K562 (cell line): ENCODE data around the gene MFAP3L. TPM values are rescaled to one million over a fixed set of nuclear protein-coding genes. Genes with fewer than 3 reads are reported as not detected.

Experiments
- ATAC-seq: fragments of 200-7000 bp; cut with Tn5 transposase; 3 replicates; pipeline ENCODE4 v1.9.1; 2020; ENCODE audit warnings: moderate library complexity
- BruUV-seq: library from RNA; stranded (reverse); fragments of 400-500 nt; replicated peaks from 2 replicates; lab custom pipeline; 2021; lab: Mats Ljungman, UMichigan
- CTCF ChIA-PET: fragments of 300-600 bp; formaldehyde crosslinking; extraction: SDS; loops from one replicate; lab custom pipeline; 2021; ENCODE audit warnings: low intra/inter-chr PET ratio; lab: Yijun Ruan, JAX
- POLR2A ChIA-PET: fragments of 300-600, 350-650 bp; sonication (Branson Sonifier 250); formaldehyde crosslinking; extraction: SDS; loops from one replicate; lab custom pipeline; 2021; ENCODE audit warnings: antibody characterized with exemption, inconsistent platforms; lab: Yijun Ruan, JAX
- DNase-seq, 4 experiments: peaks; one replicate each; pipeline versions ENCODE4 v3.0.0 to v3.0.0-alpha.2; 2011 to 2018; ENCODE audit warnings: low spot score in 3 of 4, mixed read lengths in 3 of 4; ENCODE audit errors: extremely low read depth in 1 of 4
- FAIRE-seq: peaks from 2 replicates; lab custom pipeline; 2011; peaks lifted over from hg19 to GRCh38; lab: Jason Lieb, UNC
- H2AFZ ChIP-seq: 2 replicates; pipeline ENCODE4 v1.6.0; 2011; ENCODE audit warnings: low read depth, low read length, control low read depth, inconsistent platforms
- H3K27ac ChIP-seq: fragments of 200-600 bp; 3 replicates; pipeline ENCODE4 v1.8.0; 2011; ENCODE audit warnings: low read depth, mild to moderate bottlenecking, control low read depth, inconsistent platforms, low read length, moderate library complexity, mixed read lengths; ENCODE audit errors: extremely low read depth
- H3K27me3 ChIP-seq, 2 experiments: fragments of 300-600 bp in 1 of 2; 2 replicates in 1 of 2; 3 replicates in 1 of 2; pipeline versions ENCODE4 v1.6.0 to v1.8.0; 2011; ENCODE audit warnings: inconsistent platforms in 2 of 2, low read length in 2 of 2, mild to moderate bottlenecking in 1 of 2, mixed read lengths in 1 of 2, moderate library complexity in 1 of 2; ENCODE audit not compliant: control insufficient read depth in 2 of 2, insufficient read depth in 2 of 2
- H3K36me3 ChIP-seq: fragments of 300-600 bp; 3 replicates; pipeline ENCODE4 v1.8.0; 2011; ENCODE audit warnings: mild to moderate bottlenecking, low read length, inconsistent platforms; ENCODE audit not compliant: control insufficient read depth, insufficient read depth
- H3K4me1 ChIP-seq, 2 experiments: fragments of 200-600 bp in 1 of 2; replicated peaks in 1 of 2; 2 replicates in 1 of 2; 3 replicates in 1 of 2; pipeline versions ENCODE4 v1.5.1 to v1.8.0; 2011; ENCODE audit warnings: inconsistent platforms in 2 of 2, low read length in 2 of 2, mild to moderate bottlenecking in 1 of 2, mixed read lengths in 1 of 2, moderate library complexity in 1 of 2; ENCODE audit not compliant: control insufficient read depth in 2 of 2, insufficient read depth in 2 of 2
- H3K4me2 ChIP-seq: 2 replicates; pipeline ENCODE4 v1.6.1; 2011; ENCODE audit warnings: low read length, control low read depth, inconsistent platforms, mixed read lengths; ENCODE audit not compliant: insufficient read depth
- H3K4me3 ChIP-seq: fragments of 200-600 bp; sonication (generic), shearing (Covaris generic); 2 replicates; pipeline ENCODE4 v1.5.1; 2016; ENCODE audit warnings: control low read depth, inconsistent platforms
- H3K79me2 ChIP-seq: fragments of 200-600 bp; 3 replicates; pipeline ENCODE4 v1.8.0; 2011; ENCODE audit warnings: low read length, inconsistent platforms; ENCODE audit not compliant: control insufficient read depth, insufficient read depth
- H3K9ac ChIP-seq, 2 experiments: 2 replicates each; pipeline versions ENCODE4 v1.6.0 to v1.6.1; 2011; ENCODE audit warnings: low read depth in 2 of 2, low read length in 2 of 2, control low read depth in 1 of 2, inconsistent platforms in 1 of 2, mild to moderate bottlenecking in 1 of 2, mixed read lengths in 1 of 2; ENCODE audit not compliant: insufficient read depth in 1 of 2
- H3K9me1 ChIP-seq: one replicate; pipeline ENCODE4 v1.6.0; 2011; ENCODE audit warnings: inconsistent platforms, mild to moderate bottlenecking, low read length, moderate library complexity; ENCODE audit not compliant: control insufficient read depth, insufficient read depth
- H3K9me3 ChIP-seq: replicated peaks from 2 replicates; pipeline ENCODE4 v1.5.1; 2011; ENCODE audit warnings: low read depth, low read length, inconsistent platforms; ENCODE audit not compliant: control insufficient read depth, insufficient read depth
- H4K20me1 ChIP-seq: replicated peaks from 2 replicates; pipeline ENCODE4 v1.6.1; 2011; ENCODE audit warnings: low read length, inconsistent platforms, mixed read lengths; ENCODE audit not compliant: control insufficient read depth, insufficient read depth
- CTCF ChIP-seq, 3 experiments: IDR thresholded peaks in 2 of 3; conservative IDR thresholded peaks in 1 of 3; 2 replicates each; pipeline ENCODE4 v1.5.1; 2011 to 2012; ENCODE audit warnings: low read length in 3 of 3, mild to moderate bottlenecking in 3 of 3, control low read depth in 2 of 3, improper control_type of control experiment in 1 of 3, inconsistent platforms in 1 of 3, low read depth in 1 of 3, mixed read lengths in 1 of 3, moderate library complexity in 1 of 3; ENCODE audit not compliant: insufficient read depth in 2 of 3
- DEAF1 ChIP-seq: fragments of 450-650 bp; formaldehyde crosslinking; IDR thresholded peaks from 2 replicates; pipeline ENCODE4 v1.4.0; 2020; ENCODE audit warnings: mild to moderate bottlenecking, moderate library complexity
- IRF1 ChIP-seq: sonication (generic); formaldehyde crosslinking; IDR thresholded peaks from 2 replicates; pipeline ENCODE4 v1.8.0; 2022; ENCODE audit warnings: missing genetic modification reagents, mild to moderate bottlenecking, borderline replicate concordance
- RAD21 ChIP-seq, 2 experiments: fragments of 250-450 bp in 1 of 2; fragments of 450-650 bp in 1 of 2; sonication (Bioruptor Pico) in 1 of 2; formaldehyde crosslinking in 1 of 2; IDR thresholded peaks in 1 of 2; conservative IDR thresholded peaks in 1 of 2; 2 replicates each; pipeline versions ENCODE4 v1.4.0 to v1.8.0; 2020 to 2022; ENCODE audit warnings: mild to moderate bottlenecking in 2 of 2, moderate library complexity in 1 of 2
- WGBS: fragments of 100-300 bp; shearing (Covaris generic); methylation state at CpG from one replicate; pipeline ENCODE4 v1.1.6; 2016; ENCODE audit warnings: low coverage, mixed read lengths; ENCODE audit not compliant: insufficient coverage; ENCODE audit errors: missing lambda C conversion rate; 5-methylcytosine and 5-hydroxymethylcytosine counted together
- in situ Hi-C: fragments of 300-500 bp; cut with MboI; formaldehyde crosslinking; loops from 4 replicates; pipeline ENCODE4 v1.15.0; 2018; ENCODE audit warnings: inconsistent platforms, mixed read lengths
- intact Hi-C: fragments of 100-400 bp; cut with micrococcal nuclease; formaldehyde crosslinking; loops from 2 replicates; pipeline ENCODE4 v1.14.2; 2022
- polyA plus RNA-seq, 8 experiments: library from polyadenylated mRNA; depleted of rRNA in 4 of 8; stranded (reverse) in 5 of 8; unstranded in 3 of 8; fragments of >200 nt; fragmentation: Nextera tagmentation in 2 of 8; fragmentation: Illumina TruSeq in 1 of 8; extraction: Ambion mirVana in 2 of 8; extraction: Trizol in 1 of 8; gene quantifications; 2 replicates each; pipeline versions ENCODE4 v1.2.1 to v1.2.3, GENCODE V29; 2011 to 2014; ENCODE audit warnings: inconsistent platforms in 1 of 8, missing spikeins in 1 of 8
- total RNA-seq, 7 experiments: library from RNA; depleted of rRNA in 6 of 7; stranded (reverse); fragments of >200 nt in 6 of 7; fragmentation: Illumina TruSeq in 2 of 7; extraction: Trizol in 2 of 7; gene quantifications; 2 replicates each; pipeline versions ENCODE4 v1.2.1 to v1.2.3, GENCODE V29; 2011 to 2021; ENCODE audit warnings: low replicate concordance in 1 of 7

MFAP3L gene
- total and polyA plus RNA-seq, 9 of the 15 experiments (the other 6 are each of a cell fraction or from before 2014, with no cell fraction given): 0.06 to 0.25 (median 0.20) TPM; not detected in 3

GRCh38 chr4:170049766-170050165 is 23.6 kb upstream of the MFAP3L start (continued):
- TF ChIP-seq IRF1 (CRISPR knock-in tag): no peak

- no peaks in the 10 kb centered on the region for H3K79me2 ChIP-seq
- H3K36me3 ChIP-seq: no peaks in the 10 kb centered on the region
- H3K27me3 ChIP-seq: no peaks in the 10 kb centered on the region
- H4K20me1 ChIP-seq: no peaks in the 10 kb centered on the region
- no peaks in the 10 kb centered on the region for H3K9me1 ChIP-seq
- 0% methylated on average over 4 of the region's 4 CpGs for WGBS
- no peak overlapping the region for H3K9ac ChIP-seq
- ChIA-PET CTCF (interaction anchor here (0.7 to 1.7 kb wide), 4 partner anchors 142 to 435 kb away, joined by 3 to 12 read pairs (median 5); no protein-coding TSS in a partner anchor), POLR2A (no interaction called here)
- intact Hi-C loops (loop anchor here (1.0 to 10.0 kb wide), 3 partner anchors 143 to 435 kb away; no protein-coding TSS in a partner anchor), in situ Hi-C loops (loop anchor here (25.0 kb wide), 1 partner anchor 436 kb away; the partner anchor contains the start of genes CLCN3 and NEK1)
- BruUV-seq: no TSS peak
- DNase-seq (peak; percentile 23 to 73 (median 26)), FAIRE-seq (peak; percentile 73), ATAC-seq (peak; percentile 47; the same call in 1 of the 3 replicates)
- H3K4me2 ChIP-seq: no peak overlapping the region
- no peaks in the 10 kb centered on the region for H3K4me1 ChIP-seq
- H3K9me3 ChIP-seq: no peaks in the 10 kb centered on the region
- no peak overlapping the region for H3K27ac ChIP-seq
- no peak overlapping the region for H3K4me3 ChIP-seq
- no peak overlapping the region for H2AFZ ChIP-seq
- peak; percentile 82 to 90 for TF ChIP-seq RAD21 (CRISPR knock-in tag; conservative IDR thresholded peaks at IDR 0.05 in 1 of 2, IDR thresholded peaks at IDR 0.05 in 1 of 2)
- TF ChIP-seq CTCF (IDR thresholded peaks at IDR 0.05 in 2 of 3, conservative IDR thresholded peaks at IDR 0.05 in 1 of 3; ENCODE audit: insufficient read depth in 2 of 3, low read depth in 1 of 3, low read length in 3 of 3): peak; percentile 49 to 87 (median 67); a peak in 5 of 6 replicates
- peak; percentile 61; the same call in 1 of the 2 replicates for TF ChIP-seq DEAF1 (CRISPR knock-in tag)
Observed at GRCh38 chr4:170047771-170048354, 21.7 kb upstream of the MFAP3L start.
